NCI-H345 treated with DMSO at 0.1 percent for 48 hours (cell line): Measurements from ENCODE around the gene ATF7IP.
"Not testable (repeated sequence)": the region's sequence is repeated elsewhere in the genome, so short reads cannot be mapped to it uniquely, and the experiment has no call there.

Experiments
- DNase-seq: peaks from one replicate; lab custom pipeline; 2025; ENCODE audit not compliant: unreplicated experiment; lab: John Stamatoyannopoulos, UW

ATF7IP gene

GRCh38 chr12:14365294-14366208, at the start of gene ATF7IP:
ATF7IP (plus strand) TSS chr12:14365682; CDS start chr12:14423916, 58,234 bp downstream.
- peak; percentile 91 for DNase-seq

- no peak for DNase-seq
Observed at GRCh38 chr12:14317362-14318146, 47.9 kb upstream of the ATF7IP start.

GRCh38 chr12:14319704-14320427, 45.6 kb upstream of the ATF7IP start:
- DNase-seq, result not testable (repeated sequence)

GRCh38 chr12:14322403-14322802, 43.1 kb upstream of the ATF7IP start:
- no peak for DNase-seq

GRCh38 chr12:14325716-14326343, 39.7 kb upstream of the ATF7IP start:
- DNase-seq, result no peak

GRCh38 chr12:14326699-14327098, 38.8 kb upstream of the ATF7IP start:
- no peak for DNase-seq

- no peak for DNase-seq
Observed at GRCh38 chr12:14327711-14328110, 37.8 kb upstream of the ATF7IP start.

- DNase-seq, result no peak
Observed at GRCh38 chr12:14332482-14332881, 33.0 kb upstream of the ATF7IP start.

- DNase-seq, result no peak
Observed at GRCh38 chr12:14340371-14340770, 25.1 kb upstream of the ATF7IP start.

- not testable (repeated sequence) for DNase-seq
Observed at GRCh38 chr12:14351524-14351923, 14.0 kb upstream of the ATF7IP start.

GRCh38 chr12:14352066-14352465, 13.4 kb upstream of the ATF7IP start:
- DNase-seq, result not testable (repeated sequence)

GRCh38 chr12:14354665-14355064, 10.8 kb upstream of the ATF7IP start:
- DNase-seq, result not testable (repeated sequence)

- DNase-seq, result no peak
Observed at GRCh38 chr12:14356147-14356546, 9.3 kb upstream of the ATF7IP start.

GRCh38 chr12:14357486-14357885, 8.0 kb upstream of the ATF7IP start:
- no peak for DNase-seq

GRCh38 chr12:14362352-14362751, 3.1 kb upstream of the ATF7IP start:
- no peak for DNase-seq

GRCh38 chr12:14364583-14365271, 755 bp upstream of the ATF7IP start:
- DNase-seq, result no peak

- no peak for DNase-seq
Observed at GRCh38 chr12:14366209-14367039, 942 bp downstream of the ATF7IP start.

GRCh38 chr12:14367040-14367661, 1.7 kb downstream of the ATF7IP start:
- no peak for DNase-seq

GRCh38 chr12:14369311-14369710, 3.8 kb downstream of the ATF7IP start:
- DNase-seq, result no peak
